Heart right ventricle (tissue), 16 donors: Measurements from ENCODE around the gene RABGAP1. TPM values are rescaled to one million over a fixed set of nuclear protein-coding genes. Genes with fewer than 3 reads are reported as not detected.

Experiments
- ATAC-seq, 8 donors: fragments of 200-7000 bp; cut with Tn5 transposase; one replicate each; pipeline ENCODE4 v1.9.1; 2020; ENCODE audit warnings: mild to moderate bottlenecking in 8 of 8, moderate library complexity in 8 of 8, moderate number of reproducible peaks in 1 of 8
- DNase-seq, 2 donors: peaks; one replicate each; pipeline ENCODE4 v3.0.0-alpha.2; 2020
- H3K27ac ChIP-seq, 10 donors: fragments of 200-600 bp; sonication (generic) in 2 of 10; one replicate each; pipeline versions ENCODE4 v1.5.0 to v1.8.0; 2020 to 2022; ENCODE audit warnings: mild to moderate bottlenecking in 3 of 10
- H3K27me3 ChIP-seq, 7 donors: fragments of 200-600 bp; one replicate each; pipeline ENCODE4 v1.8.0; 2021 to 2022; ENCODE audit warnings: mild to moderate bottlenecking in 2 of 7
- H3K36me3 ChIP-seq, 9 donors: fragments of 200-600 bp; sonication (generic) in 1 of 9; one replicate each; pipeline versions ENCODE4 v1.5.0 to v1.8.0; 2020 to 2022; ENCODE audit warnings: mild to moderate bottlenecking in 2 of 9
- H3K4me1 ChIP-seq, 9 donors: fragments of 200-600 bp; sonication (generic) in 1 of 9; one replicate each; pipeline versions ENCODE4 v1.5.0 to v1.8.0; 2020 to 2022; ENCODE audit warnings: mild to moderate bottlenecking in 4 of 9
- H3K4me3 ChIP-seq, 10 donors: fragments of 200-600 bp; sonication (generic) in 2 of 10; one replicate each; pipeline versions ENCODE4 v1.5.0 to v1.8.0; 2020 to 2022; ENCODE audit warnings: mild to moderate bottlenecking in 7 of 10, moderate library complexity in 2 of 10
- H3K9me3 ChIP-seq, 11 donors: fragments of 200-600 bp in 10 of 11; sonication (generic) in 2 of 11; one replicate each; pipeline versions ENCODE4 v1.5.0 to v1.8.0; 2013 to 2022; ENCODE audit warnings: mild to moderate bottlenecking in 2 of 11, control low read depth in 1 of 11, moderate library complexity in 1 of 11
- CTCF ChIP-seq, 9 donors: fragments of 200-600 bp; sonication (generic) in 2 of 9; IDR thresholded peaks; one replicate each; pipeline versions ENCODE4 v1.5.0 to v1.8.0; 2021 to 2022; ENCODE audit warnings: antibody characterized with exemption in 9 of 9, mild to moderate bottlenecking in 5 of 9, moderate library complexity in 1 of 9
- WGBS, 2 donors: extraction: QIAGEN DNeasy Blood & Tissue Kit; methylation state at CpG; one replicate each; pipeline ENCODE4 v1.1.7; 2013; ENCODE audit warnings: inconsistent platforms in 1 of 2; 5-methylcytosine and 5-hydroxymethylcytosine counted together
- intact Hi-C, 10 donors: fragments of 100-400 bp; cut with DNase I; formaldehyde crosslinking; loops; one replicate each; pipeline versions ENCODE4 v1.11.1 to v1.14.2; 2022
- polyA plus RNA-seq, 2 donors: library from polyadenylated mRNA; stranded (reverse); fragments of 200-250 nt; gene quantifications; one replicate each; pipeline ENCODE4 v1.2.3, GENCODE V29; 2013
- total RNA-seq, 10 donors: library from RNA; stranded (reverse); fragmentation: NEBNext Ultra II Directional in 3 of 10; extraction: Animal tissue kit (Norgen Biotek cat#: 25700) in 3 of 10; gene quantifications; one replicate each; pipeline versions ENCODE4 v1.2.1 to v1.2.4, GENCODE V29; 2021 to 2023
- donor health status: Arrhythmogenic right ventricular cardiomyopathy.
- donor health status: ischemic (EF 13 %, LVEDD 7.1; RV severe dilation, severe dysfunction).
- donor health status: healthy with polysubstance abuse.
- donor health status: DM: no; HTN: yes; CAD: no.
- donor health status: DM: no; HTN: no; CAD: no.
- donor health status: ischemic (EF 25% LVEDD 6.9; RV normal size, moderate dysfunction).
- donor health status: ischemic (EF 25% LVEDD 5.7; RV mildly dilated, moderate dysfunction).
- donor health status: healthy.
- donor health status: DM: yes; HTN: yes; CAD: no.
- donor health status: Ischemic cardiomyopathy.
- donor health status: ischemic (EF 35%, LVEDD 5.7; RV mildly dilated, moderate dysfunction).
- donor health status: nonischemic (EF 11% LVEDD 7.7; RV severe dilation, severe dysfunction).
- donor health status: DM: yes; HTN: yes; CAD: no.
- donor health status: PGD.
- donor health status: ischemic (EF 29% LVEDD 5.4; RV normal size, mild dysfunction).
- donor health status: nonischemic (EF 23%, LVEDD 6.1; RV moderate dilation, normal function).

RABGAP1 gene
- total and polyA plus RNA-seq, 12 donors, result 9.3 to 62.3 (median 45.8) TPM

- peaks cover 0 to 29% (median 14%) of the 10 kb centered on the region in 9 donors for H3K36me3 ChIP-seq
- no peaks in the 10 kb centered on the region for H3K9me3 ChIP-seq
- DNase-seq, result no peak
- no peak for ATAC-seq
- H3K27me3 ChIP-seq, result no peaks in the 10 kb centered on the region
- no peak overlapping the region for H3K27ac ChIP-seq
- peaks cover 0 to under 1% (median 0%) of the 10 kb centered on the region in 9 donors for H3K4me1 ChIP-seq
- intact Hi-C loops, result no loop called here
- WGBS, 2 donors, result 97 to 99% methylated on average over 7 of the region's 7 CpGs
- no peak overlapping the region for H3K4me3 ChIP-seq
- TF ChIP-seq CTCF (IDR thresholded peaks at IDR 0.05), result no peak
Observed at GRCh38 chr9:123061216-123061615, 120.4 kb downstream of the RABGAP1 start.

- intact Hi-C loops, result no loop called here
- Histone ChIP-seq H3K27me3 (no peaks in the 10 kb centered on the region), H3K4me1 (no peaks in the 10 kb centered on the region), H3K36me3 (peaks cover 0 to 43% (median 19%) of the 10 kb centered on the region in 9 donors), H3K27ac (no peak overlapping the region), H3K4me3 (no peak overlapping the region), H3K9me3 (no peaks in the 10 kb centered on the region)
- no peak for DNase-seq
- no peak for ATAC-seq
- TF ChIP-seq CTCF (IDR thresholded peaks at IDR 0.05), result no peak
- WGBS, 2 donors, result 90% methylated on average over 7 of the region's 7 CpGs
Observed at GRCh38 chr9:123062351-123063176, 121.7 kb downstream of the RABGAP1 start.

- Histone ChIP-seq H3K36me3 (peaks cover 0 to 49% (median 19%) of the 10 kb centered on the region in 9 donors), H3K4me1 (no peaks in the 10 kb centered on the region), H3K9me3 (no peaks in the 10 kb centered on the region), H3K27ac (no peak overlapping the region), H3K27me3 (no peaks in the 10 kb centered on the region), H3K4me3 (no peak overlapping the region)
- DNase-seq (no peak), ATAC-seq (no peak)
- intact Hi-C loops, result no loop called here
- no peak for TF ChIP-seq CTCF (IDR thresholded peaks at IDR 0.05)
- WGBS, 2 donors, result 71 to 74% methylated on average over 2 of the region's 2 CpGs
Observed at GRCh38 chr9:123063177-123063598, 122.4 kb downstream of the RABGAP1 start.

GRCh38 chr9:123063896-123064295 lies 123.1 kb downstream of the RABGAP1 start:
- Histone ChIP-seq H3K27ac (no peak overlapping the region), H3K9me3 (no peaks in the 10 kb centered on the region), H3K36me3 (peaks cover 0 to 52% (median 19%) of the 10 kb centered on the region in 9 donors), H3K4me3 (no peak overlapping the region), H3K4me1 (no peaks in the 10 kb centered on the region), H3K27me3 (no peaks in the 10 kb centered on the region)
- WGBS, 2 donors, result 93 to 97% methylated on average over 11 of the region's 11 CpGs
- ATAC-seq (no peak), DNase-seq (no peak)
- TF ChIP-seq CTCF (IDR thresholded peaks at IDR 0.05), result no peak
- intact Hi-C loops, result no loop called here
